Erythroblast (primary cell): Measurements from ENCODE around the gene USP10.

Experiments used
- GATA1 ChIP-seq: IDR thresholded peaks from 2 replicates; pipeline ENCODE4 v1.6.1; 2011; ENCODE audit warnings: low read depth, mild to moderate bottlenecking, control low read depth, low read length, moderate library complexity
- POLR2A ChIP-seq: IDR thresholded peaks from 2 replicates; pipeline ENCODE4 v1.6.1; 2011; ENCODE audit warnings: mild to moderate bottlenecking, low read length

- TF ChIP-seq POLR2A = no peak
- no peak for TF ChIP-seq GATA1
Observed at GRCh38 chr16:84742641-84743092, 42.9 kb downstream of the USP10 start.
